GM18519 (cell line): Measurements from ENCODE around the gene ENTPD3.

Source experiments
- ATAC-seq: cut with Tn5 transposase; IDR thresholded peaks from one replicate; pipeline ENCODE4 v1.9.1; 2021; ENCODE audit warnings: mild to moderate bottlenecking, moderate library complexity; ENCODE audit not compliant: unreplicated experiment, low FRiP score

Gene ENTPD3

GRCh38 chr3:40387001-40387894 is at the start of gene ENTPD3:
Gene ENTPD3, plus strand, starts transcription at chr3:40387184. Its CDS starts 874 bp downstream, at chr3:40388058.
- ATAC-seq: no peak

DNA sequence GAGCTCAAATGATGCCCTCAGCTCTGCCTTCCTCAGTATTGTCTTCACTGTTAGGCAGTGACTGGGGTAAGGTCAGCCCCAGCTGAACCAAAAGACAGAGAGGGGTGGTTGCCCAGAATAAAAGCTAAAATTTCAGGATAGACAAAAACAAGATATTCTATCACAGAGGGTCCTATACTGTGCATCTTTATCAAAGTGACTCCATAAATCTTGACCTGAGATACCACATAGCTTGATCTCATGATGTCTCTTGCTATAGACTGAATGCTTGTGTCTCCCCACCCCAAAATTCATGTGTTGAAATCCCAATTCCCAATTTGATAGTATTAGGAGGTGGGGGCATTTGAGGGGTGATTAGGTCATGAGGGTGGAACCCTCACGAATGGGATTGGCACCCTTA is 47.1 kb upstream of the ENTPD3 start:
- ATAC-seq: no peak

DNA sequence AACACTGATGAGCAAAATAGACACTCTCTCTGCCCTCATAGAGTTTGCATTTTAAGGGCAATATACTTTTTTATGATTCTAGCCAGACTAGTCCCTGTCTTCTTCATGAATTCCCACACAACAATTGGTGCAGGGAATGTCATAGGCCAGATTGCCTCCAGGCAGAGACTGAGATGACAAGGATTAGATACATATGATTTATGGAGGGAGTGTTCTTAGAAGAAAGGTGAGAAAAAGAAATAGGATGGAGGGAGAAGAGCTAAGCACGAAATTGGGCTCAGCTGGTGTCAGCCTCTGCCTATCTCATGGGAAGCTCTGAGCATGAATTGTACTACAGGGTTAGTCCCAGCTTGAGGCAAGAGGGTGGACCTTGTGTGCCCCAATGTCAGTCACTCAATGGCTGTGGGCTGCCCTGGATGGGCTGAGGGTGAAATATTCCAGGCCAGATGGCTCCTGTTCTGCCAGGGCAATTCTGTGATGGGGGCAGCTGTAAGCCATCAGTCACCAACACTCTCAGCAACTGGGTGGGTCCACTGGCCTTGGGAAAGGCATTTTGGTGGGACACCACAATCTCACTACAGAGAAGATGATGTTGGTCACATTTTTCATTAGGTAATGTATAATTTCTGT is 46.3 kb upstream of the ENTPD3 start:
- no peak for ATAC-seq

DNA sequence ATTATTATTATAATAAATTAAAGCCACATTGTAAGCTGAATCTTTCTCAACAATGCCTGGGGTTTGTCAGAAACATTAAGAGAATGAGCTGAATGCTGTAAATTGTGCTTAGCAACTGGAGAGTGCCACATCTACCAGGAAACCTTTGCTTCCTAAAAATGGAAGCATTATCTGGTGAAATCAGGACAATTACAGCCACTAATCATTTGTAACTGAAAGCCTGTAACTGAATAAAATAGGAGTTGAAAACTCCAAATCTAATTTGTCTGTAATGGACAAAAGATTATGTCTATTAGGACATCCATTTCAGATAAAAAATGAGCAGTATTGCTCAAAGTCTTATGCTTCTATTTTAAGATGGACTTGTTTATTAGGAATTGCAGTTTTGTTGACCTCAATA is 45.3 kb upstream of the ENTPD3 start:
- ATAC-seq: no peak

GRCh38 chr3:40350529-40350928 is 36.5 kb upstream of the ENTPD3 start:
- no peak for ATAC-seq

- ATAC-seq: no peak
These were observed 31.6 kb upstream of the ENTPD3 start for GRCh38 chr3:40355410-40355809.

GRCh38 chr3:40358454-40358853 is 28.5 kb upstream of the ENTPD3 start:
- ATAC-seq: no peak

DNA sequence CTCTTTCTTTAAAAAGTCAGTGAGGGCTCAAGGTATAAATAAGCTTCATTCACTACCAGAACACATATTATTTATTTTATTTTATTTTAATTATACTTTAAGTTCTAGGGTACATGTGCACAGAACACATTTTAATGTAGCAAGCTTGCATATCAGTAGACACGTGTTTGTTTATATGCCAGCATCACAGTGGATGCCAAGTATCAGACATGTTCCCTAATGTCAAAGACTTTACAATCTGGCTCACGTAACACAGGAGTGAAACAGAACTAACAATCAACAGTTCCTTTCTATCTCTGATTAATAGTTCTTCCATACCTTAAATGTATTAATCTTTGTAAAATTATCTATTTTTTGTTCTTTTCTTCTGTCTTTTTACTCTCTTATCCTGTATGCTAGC is 23.3 kb upstream of the ENTPD3 start:
- ATAC-seq: no peak

GRCh38 chr3:40366203-40367162 is 20.5 kb upstream of the ENTPD3 start:
- ATAC-seq: no peak

- no peak for ATAC-seq
These were observed 17.3 kb upstream of the ENTPD3 start for GRCh38 chr3:40369716-40370115.

- no peak for ATAC-seq
These were observed 9.2 kb upstream of the ENTPD3 start for GRCh38 chr3:40377822-40378221.

GRCh38 chr3:40379674-40380306 is 7.2 kb upstream of the ENTPD3 start:
- no peak for ATAC-seq

DNA sequence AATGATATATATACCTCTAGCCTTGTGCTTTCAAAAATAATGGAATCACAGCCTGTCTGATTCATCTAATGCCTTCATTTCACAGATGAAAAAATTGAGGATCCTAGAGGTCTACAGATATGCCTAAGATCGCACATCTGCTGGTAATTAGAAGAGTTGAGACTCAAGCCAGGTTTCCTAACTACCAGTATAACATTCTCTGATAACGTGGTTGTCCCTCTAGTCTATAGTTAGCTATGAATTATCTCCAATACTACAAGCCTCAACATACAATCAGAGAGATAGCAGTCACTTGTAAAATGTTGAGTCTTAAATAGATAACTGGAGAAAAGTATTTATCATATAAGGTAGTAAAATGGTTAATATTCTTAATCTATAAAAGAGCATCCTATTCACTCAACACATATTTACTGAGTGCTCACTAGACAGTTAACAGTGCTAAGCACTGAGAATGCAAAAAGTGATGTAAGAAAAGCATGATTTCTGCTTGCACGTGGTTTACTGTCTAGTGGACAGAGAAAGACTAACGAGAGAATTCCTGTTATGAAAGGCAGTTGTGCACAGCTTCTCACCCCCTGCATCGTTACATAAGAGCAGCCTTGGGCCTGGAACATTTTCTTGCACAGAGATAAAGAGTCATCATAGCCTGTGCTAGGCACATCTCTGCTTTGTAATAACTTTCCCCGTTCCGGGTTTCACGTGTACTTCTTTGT is 4.9 kb upstream of the ENTPD3 start:
- no peak for ATAC-seq

DNA sequence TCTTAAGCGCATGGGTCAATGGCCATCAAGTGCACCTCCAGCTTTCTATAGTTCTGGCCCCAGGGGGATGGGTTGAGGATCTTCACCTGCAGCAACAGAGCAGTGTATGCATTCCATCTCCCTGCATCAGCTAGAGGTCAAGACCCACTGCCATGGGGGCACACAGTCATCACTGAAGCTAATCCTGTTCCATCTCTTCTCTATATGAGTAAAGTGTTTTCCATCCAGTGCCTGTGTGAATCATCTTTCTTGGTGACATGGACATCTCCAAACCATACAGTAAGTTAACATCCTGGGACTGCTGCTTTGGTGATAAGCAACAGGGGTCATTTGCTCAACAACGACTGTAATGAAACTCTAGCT is 4.4 kb upstream of the ENTPD3 start:
- no peak for ATAC-seq

DNA sequence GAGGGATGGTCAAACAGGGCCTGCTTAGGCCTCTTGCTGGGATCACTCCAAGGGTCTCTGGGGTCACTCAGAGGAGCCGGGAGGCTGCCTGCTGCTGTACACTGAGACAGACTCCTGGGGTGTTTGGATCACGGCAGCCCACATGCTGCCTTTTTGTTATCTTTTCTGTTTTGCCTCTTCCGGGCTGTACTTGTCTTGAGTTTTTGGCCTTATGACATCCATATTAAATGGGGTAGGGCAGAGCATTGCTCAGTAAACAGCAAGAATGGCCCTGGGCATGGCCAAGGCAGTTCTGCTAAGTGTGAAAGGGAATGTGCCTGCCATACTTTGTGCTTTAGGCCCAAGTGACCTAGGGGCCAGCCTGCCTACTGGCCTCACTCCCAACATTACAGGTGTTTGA is 771 bp upstream of the ENTPD3 start:
- no peak for ATAC-seq

GRCh38 chr3:40387895-40388254 is 891 bp downstream of the ENTPD3 start:
- no peak for ATAC-seq

GRCh38 chr3:40396406-40396805 is 9.4 kb downstream of the ENTPD3 start:
- ATAC-seq: no peak

DNA sequence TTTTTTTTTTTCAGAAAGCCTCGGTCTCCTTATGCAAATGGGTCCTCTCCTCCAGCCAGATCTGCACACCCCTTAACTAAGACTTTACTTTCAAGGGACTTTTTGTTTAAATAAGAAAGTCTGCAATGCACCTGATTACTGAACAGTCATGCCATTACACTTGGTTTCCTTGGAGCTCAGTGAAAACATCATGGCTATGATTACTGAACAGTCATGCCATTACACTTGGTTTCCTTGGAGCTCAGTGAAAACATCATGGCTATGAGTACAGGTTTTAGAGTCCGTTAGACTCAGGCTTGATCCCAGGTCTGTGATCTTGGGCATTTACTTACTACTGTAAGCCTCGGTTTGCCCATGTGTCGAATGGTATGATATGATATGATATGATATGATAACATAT is 10.1 kb downstream of the ENTPD3 start:
- no peak for ATAC-seq

- ATAC-seq: no peak
These were observed 10.9 kb downstream of the ENTPD3 start for GRCh38 chr3:40397912-40398311.

GRCh38 chr3:40398346-40398745 is 11.4 kb downstream of the ENTPD3 start:
- ATAC-seq: no peak
